GM19467 (cell line): Measurements from ENCODE around the gene EFCC1.

Experiments
- ATAC-seq: cut with Tn5 transposase; IDR thresholded peaks from one replicate; pipeline ENCODE4 v1.9.1; 2021; ENCODE audit warnings: mild to moderate bottlenecking, moderate library complexity; ENCODE audit not compliant: unreplicated experiment

The EFCC1 gene

GRCh38 chr3:129030611-129031010, 29.5 kb downstream of the EFCC1 start:
- ATAC-seq, result no peak

- no peak for ATAC-seq
Observed at GRCh38 chr3:129031476-129032215, 30.5 kb downstream of the EFCC1 start.

GRCh38 chr3:129032716-129033115, 31.6 kb downstream of the EFCC1 start:
- ATAC-seq, result no peak

- no peak for ATAC-seq
Observed at GRCh38 chr3:129033151-129033550, 32.0 kb downstream of the EFCC1 start.

GRCh38 chr3:129033633-129034321, 32.7 kb downstream of the EFCC1 start:
- ATAC-seq, result no peak

- ATAC-seq, result no peak
Observed at GRCh38 chr3:129034642-129035041, 33.5 kb downstream of the EFCC1 start.

GRCh38 chr3:129035360-129036221, 34.5 kb downstream of the EFCC1 start:
- no peak for ATAC-seq

GRCh38 chr3:129036222-129037092, 35.4 kb downstream of the EFCC1 start:
- ATAC-seq, result no peak

- no peak for ATAC-seq
Observed at GRCh38 chr3:129037093-129037419, 36.0 kb downstream of the EFCC1 start.

- ATAC-seq, result no peak
Observed at GRCh38 chr3:129038121-129038855, 37.2 kb downstream of the EFCC1 start.

- ATAC-seq, result no peak
Observed at GRCh38 chr3:129039271-129040038, 38.4 kb downstream of the EFCC1 start.

GRCh38 chr3:129040039-129040336, 38.9 kb downstream of the EFCC1 start:
- no peak for ATAC-seq

GRCh38 chr3:129040579-129041300, 39.6 kb downstream of the EFCC1 start:
- ATAC-seq, result no peak

GRCh38 chr3:129045675-129046036, 44.6 kb downstream of the EFCC1 start:
- ATAC-seq, result no peak

GRCh38 chr3:129046037-129046731, 45.1 kb downstream of the EFCC1 start:
- no peak for ATAC-seq

GRCh38 chr3:129046732-129047552, 45.8 kb downstream of the EFCC1 start:
- ATAC-seq, result no peak

- ATAC-seq, result no peak
Observed at GRCh38 chr3:129047553-129047839, 46.4 kb downstream of the EFCC1 start.
